NCI-H524 (cell line): ENCODE measurements around the gene PIGP.
"Not testable (repeated sequence)": the region's sequence is repeated elsewhere in the genome, so short reads cannot be mapped to it uniquely, and the experiment has no call there.

ENCODE experiments used
- DNase-seq, 2 experiments: peaks; one replicate each; lab custom pipeline; 2025; lab: John Stamatoyannopoulos, UW

PIGP gene

DNA sequence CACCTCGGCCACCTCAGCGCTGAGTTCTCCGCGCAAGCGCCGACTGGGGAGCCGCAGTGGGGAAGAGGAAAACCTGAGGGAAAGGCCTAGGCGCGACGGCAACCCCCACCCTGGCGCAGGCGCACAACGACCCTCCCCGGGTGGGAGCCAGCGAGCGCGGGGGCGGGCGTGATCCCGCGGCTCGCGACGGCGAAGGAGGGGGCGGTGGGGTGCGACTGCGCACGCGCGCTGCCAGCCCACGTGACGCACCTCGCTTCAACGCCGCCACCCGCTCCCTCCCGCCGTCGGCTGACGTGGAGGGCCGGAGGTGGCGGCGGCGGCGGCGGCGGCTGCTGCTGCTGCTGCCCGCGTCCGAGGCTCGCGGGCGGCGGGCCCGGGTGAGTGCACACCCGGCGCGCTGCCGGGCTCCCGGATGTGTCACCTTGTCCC lies at the start of gene PIGP, which contains the start of gene TTC3:
Gene PIGP (minus strand): TSS at position 84 of the 429 bp plus-strand sequence. CDS start 556 bp downstream, outside the sequence.
Gene TTC3 (plus strand): TSS at position 267 of the 429 bp plus-strand sequence. CDS start 14,004 bp downstream, outside the sequence.
- peak; percentile 95 to 97 for DNase-seq

DNA sequence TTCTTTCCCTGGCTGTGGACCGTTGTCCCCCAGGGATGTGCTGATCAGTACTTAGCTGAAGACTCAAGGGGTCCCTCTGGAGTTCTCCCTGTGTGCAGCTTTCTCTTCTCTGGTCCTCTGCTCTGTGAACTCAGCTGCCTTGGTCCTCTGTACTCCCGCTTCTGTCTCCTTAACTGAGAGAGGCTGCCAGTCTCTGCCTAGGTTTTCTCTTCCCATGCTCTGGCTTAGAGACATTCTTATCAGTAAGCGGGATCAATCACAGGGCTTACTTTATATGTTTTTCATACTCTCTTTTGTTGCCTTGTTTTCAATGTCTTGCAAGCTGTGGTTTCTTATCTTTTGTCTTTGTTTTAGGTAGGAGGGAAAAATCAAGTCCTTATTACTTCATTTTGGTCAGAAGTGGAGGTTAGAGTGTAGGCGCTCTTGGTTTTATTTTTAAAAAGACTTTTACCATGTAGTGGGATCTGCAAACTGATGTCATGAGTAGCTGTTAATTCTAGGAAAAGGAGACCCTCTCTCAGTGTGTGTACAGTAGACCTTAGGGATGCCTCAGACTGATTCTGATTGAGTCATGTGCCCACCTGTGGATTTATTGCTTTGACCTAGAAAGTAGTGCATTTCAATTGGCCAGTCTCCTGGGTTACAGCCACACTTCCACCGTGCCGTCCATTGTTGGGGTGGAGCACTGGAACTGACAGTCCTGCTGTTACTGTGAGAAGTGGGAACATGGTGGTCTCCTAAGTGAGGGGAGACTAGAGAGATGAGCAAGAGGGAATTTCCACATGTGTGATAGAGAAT lies 46.7 kb upstream of the PIGP start:
- peak in 1 of 2 experiments; percentile 44 for DNase-seq

DNA sequence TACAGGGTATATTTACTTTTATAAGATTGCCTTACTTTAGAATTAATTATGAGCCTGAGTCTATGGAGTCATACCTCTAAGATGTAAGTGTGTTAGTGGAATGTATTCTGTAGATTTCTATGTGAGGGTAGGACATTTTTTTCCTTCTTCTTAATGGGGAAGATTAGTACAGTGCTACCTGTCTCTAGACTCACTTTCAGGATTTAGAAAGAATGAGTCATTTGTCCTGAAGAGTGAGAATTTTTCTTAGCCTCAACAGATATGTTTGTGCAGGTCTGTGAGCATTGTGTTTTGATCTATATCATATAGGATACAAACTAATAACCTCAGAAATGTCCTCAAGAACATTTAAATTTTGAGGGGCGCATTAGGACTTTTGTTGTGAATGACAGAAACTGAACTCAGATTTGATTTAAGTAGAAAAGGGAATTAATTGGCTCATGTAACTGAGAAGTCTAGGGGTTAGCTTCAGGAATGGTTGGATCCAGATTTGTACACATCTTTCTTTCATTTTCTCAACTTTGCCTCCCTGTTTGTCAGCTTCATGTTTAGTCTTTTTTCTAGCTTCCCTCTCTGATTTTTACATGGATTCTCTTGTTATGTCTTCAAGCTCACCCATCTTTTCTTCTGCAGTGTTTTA lies 45.4 kb upstream of the PIGP start:
- DNase-seq, result no peak

- no peak for DNase-seq
These were observed 44.3 kb upstream of the PIGP start for GRCh38 chr21:37117204-37117603.

- DNase-seq, result not testable (repeated sequence)
These were observed 43.6 kb upstream of the PIGP start for GRCh38 chr21:37116459-37116858.

DNA sequence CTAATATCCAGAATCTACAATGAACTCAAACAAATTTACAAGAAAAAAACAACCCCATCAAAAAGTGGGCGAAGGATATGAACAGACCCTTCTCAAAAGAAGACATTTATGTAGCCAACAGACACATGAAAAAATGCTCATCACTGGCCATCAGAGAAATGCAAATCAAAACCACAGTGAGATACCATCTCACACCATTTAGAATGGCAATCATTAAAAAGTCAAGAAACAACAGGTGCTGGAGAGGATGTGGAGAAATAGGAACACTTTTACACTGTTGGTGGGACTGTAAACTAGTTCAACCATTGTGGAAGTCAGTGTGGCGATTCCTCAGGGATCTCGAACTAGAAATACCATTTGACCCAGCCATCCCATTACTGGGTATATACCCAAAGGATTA lies 41.4 kb upstream of the PIGP start:
- not testable (repeated sequence) for DNase-seq

- not testable (repeated sequence) for DNase-seq
These were observed 38.2 kb upstream of the PIGP start for GRCh38 chr21:37111029-37111428.

GRCh38 chr21:37106998-37107397 lies 34.1 kb upstream of the PIGP start:
- DNase-seq, result no peak

DNA sequence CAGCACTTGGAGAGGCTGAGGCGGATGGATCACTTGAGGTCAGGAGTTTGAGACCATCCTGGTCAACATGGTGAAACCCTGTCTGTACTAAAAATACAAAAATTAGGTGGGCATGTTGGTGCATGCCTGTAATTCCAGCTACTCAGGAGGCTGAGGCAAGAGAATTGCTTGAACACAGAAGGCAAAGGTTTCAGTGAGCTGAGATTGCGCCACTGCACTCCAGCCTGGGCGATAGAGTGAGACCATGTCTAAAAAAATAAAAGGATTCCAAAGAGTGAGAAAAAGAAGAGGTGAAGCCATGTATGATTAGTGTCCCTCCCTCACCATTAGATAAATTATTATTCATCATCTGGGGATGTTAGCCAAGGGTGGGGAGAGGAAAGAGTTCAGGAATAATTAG lies 29.9 kb upstream of the PIGP start:
- not testable (repeated sequence) for DNase-seq

GRCh38 chr21:37101384-37101783 lies 28.5 kb upstream of the PIGP start:
- DNase-seq, result no peak

DNA sequence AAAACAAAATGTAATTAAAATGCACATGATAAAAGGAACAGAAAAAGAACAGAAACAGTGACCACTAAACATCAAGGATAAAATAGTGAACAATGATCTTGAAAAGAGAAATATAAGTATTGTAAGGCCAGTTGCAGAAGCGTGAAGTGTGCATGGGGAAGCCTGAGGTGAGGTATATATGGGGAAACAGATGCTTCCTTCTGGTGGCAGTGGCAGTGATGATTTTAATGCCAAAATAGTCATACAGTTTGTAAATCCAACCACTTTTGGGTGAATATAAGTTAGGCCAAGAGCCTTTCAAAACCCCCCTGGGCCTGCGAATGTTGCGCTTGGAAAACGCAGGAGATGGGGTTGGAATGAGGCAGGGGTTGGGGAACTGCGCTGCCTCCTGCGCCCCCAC lies 27.4 kb upstream of the PIGP start:
- DNase-seq, result no peak

DNA sequence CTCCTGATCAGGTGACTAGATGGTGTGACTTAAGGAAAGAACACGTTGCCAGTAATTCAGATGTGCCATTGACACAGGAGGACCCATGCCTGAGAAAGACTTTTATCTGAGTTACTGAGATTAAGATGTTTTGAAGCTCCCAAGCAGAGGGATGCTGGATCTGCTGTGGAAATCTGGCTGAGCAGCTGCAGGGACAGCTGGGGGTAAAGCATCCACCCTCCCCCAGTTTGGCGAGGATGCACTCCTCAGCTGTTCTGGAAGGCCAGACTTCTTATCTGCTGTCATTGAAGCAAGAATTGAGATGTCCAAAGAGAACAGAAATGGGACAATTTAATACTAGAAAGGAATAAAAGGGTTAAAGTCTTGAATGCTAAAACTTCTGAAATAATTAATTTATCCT lies 25.9 kb upstream of the PIGP start:
- peak; percentile 75 to 92 for DNase-seq

GRCh38 chr21:37095821-37096220 lies 22.9 kb upstream of the PIGP start:
- DNase-seq, result peak; percentile 53 to 78

GRCh38 chr21:37093977-37094376 lies 21.1 kb upstream of the PIGP start:
- no peak for DNase-seq

GRCh38 chr21:37088186-37088735 lies 15.4 kb upstream of the PIGP start:
- DNase-seq, result no peak

GRCh38 chr21:37087188-37087587 lies 14.3 kb upstream of the PIGP start:
- DNase-seq, result peak in 1 of 2 experiments; percentile 49

DNA sequence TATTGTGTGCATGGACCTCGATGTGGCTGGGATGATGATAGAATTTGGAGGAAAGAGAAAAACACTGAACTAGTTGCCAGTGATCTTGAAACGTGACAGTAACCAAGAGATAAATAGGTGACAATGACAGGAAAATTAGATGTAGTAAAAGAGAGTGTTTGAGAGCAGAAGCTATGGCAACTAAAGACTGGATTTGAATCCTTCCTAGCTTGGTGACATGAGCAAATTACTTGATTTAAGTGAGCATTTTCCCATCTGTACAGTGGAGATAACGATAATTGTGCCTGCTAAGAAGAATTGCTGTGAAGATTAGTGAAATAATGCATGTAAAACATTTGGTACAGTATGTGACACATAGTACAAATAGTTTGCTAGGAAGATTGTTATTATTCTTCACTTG lies 12.9 kb upstream of the PIGP start:
- no peak for DNase-seq

DNA sequence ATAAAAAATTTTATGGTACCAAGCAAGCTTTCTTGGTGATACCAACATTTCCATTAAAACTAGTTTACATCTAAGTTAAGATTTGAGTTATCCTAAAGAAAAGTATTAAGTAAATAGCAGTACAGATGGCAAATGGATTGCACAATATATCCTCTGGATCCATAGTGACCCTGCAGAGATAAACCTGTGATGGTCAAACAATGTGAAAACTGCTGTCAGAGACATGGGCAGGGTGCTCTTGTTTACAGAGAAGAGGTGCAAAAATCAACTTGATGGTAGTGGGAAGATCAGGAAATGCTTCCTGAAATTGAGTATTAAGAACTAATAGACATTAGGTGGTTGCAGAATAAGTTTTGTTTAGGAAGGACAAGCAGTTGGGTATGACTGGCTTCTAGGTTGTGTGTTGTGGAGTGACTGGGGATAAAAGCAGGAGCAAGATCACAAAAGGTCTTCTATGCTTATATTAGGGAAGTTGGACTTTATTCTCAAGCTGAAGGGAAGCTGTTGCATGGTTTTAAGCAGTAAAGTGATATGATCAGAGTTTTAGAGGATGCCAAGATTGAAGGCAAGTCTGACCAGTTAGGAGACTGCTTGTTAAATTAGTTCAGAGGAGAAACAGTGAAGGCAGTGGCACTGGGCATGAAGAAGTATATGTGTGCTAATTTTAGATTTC lies 10.1 kb upstream of the PIGP start:
- DNase-seq, result no peak

DNA sequence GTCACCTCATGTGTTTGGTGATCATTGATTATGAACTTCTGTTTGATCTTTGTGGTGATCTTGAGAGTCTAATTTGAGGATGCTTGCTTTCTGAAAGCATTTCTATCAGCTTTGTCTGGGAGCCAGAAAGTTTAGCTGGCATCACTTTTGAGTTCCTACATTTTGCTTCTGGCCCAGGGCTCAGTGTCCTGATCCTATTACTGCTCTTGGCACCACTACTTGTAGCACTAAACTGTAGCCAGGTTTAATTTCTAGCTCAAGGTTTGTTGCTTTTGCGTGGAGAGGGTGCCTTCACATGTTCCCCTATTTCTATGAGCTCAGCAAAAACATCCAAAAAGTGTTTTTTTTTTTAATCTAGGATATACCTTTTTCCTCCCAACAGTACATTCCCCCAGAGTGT lies 9.5 kb upstream of the PIGP start:
- DNase-seq, result no peak

GRCh38 chr21:37079211-37079824 lies 6.4 kb upstream of the PIGP start:
- DNase-seq, result no peak

DNA sequence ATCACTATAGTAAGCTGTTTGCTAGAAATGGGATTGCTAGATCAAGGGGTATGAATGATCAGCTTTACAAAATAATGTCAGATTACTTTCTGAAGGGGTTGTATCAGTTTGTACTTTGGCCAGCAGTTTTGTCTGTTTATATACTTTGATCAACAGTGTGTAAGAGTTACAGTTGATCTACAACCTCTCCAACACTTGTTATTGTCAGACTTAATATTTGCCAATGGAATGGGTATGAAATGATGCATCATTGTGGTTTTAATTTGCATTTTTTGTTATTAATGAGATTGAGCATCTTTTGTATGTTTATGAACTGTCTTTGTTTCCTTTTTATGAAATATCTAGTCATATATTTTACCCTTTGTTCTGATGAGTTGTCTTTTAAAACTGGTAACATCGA lies 4.5 kb upstream of the PIGP start:
- DNase-seq, result no peak
